Measurements from ENCODE around the gene CRYBG1. TPM values are rescaled to one million over a fixed set of nuclear protein-coding genes. Genes with fewer than 3 reads are reported as not detected.

CRYBG1 gene
- total RNA-seq, 1 experiment from 2014 or later, result 10.7 TPM

- no peak overlapping the region for H3K4me3 ChIP-seq (replicated peaks in 1 of 2; ENCODE audit: low read depth in 1 of 2, low read length in 2 of 2)
- POLR2A ChIA-PET, result no interaction called here
These were observed 134.5 kb downstream of the CRYBG1 start for GRCh38 chr6:106495014-106495413.

GRCh38 chr6:106496823-106497222 lies 136.3 kb downstream of the CRYBG1 start:
- Histone ChIP-seq H3K9me3 (ENCODE audit: control insufficient read depth in 1 of 2, insufficient read depth in 1 of 2, low read depth in 1 of 2, low read length in 2 of 2) (no peaks in the 10 kb centered on the region), H4K20me1 (ENCODE audit: insufficient read depth) (no peaks in the 10 kb centered on the region), H3K27me3 (ENCODE audit: insufficient read depth, low read length) (no peaks in the 10 kb centered on the region), H3K79me2 (ENCODE audit: insufficient read depth, low read length) (no peaks in the 10 kb centered on the region), H3K4me1 (ENCODE audit: control insufficient read depth in 1 of 2, insufficient read depth in 2 of 2, low read length in 2 of 2) (no peaks in the 10 kb centered on the region), H3K27ac (ENCODE audit: low read depth, low read length) (no peak overlapping the region), H2AFZ (ENCODE audit: low read depth, low read length, poor library complexity, severe bottlenecking) (no peak overlapping the region), H3K9ac (ENCODE audit: low read length) (no peak overlapping the region), H3K36me3 (ENCODE audit: control insufficient read depth in 1 of 2, insufficient read depth in 2 of 2, low read length in 2 of 2) (no peaks in the 10 kb centered on the region), H3K9me2 (ENCODE audit: insufficient read depth) (no peaks in the 10 kb centered on the region), H3K4me3 (replicated peaks in 1 of 2; ENCODE audit: low read depth in 1 of 2, low read length in 2 of 2) (no peak overlapping the region), H3K4me2 (ENCODE audit: low read length) (no peak overlapping the region)
- no peak for ATAC-seq
- no peak for DNase-seq (ENCODE audit: low read depth, low spot score)
- TF ChIP-seq POLR2AphosphoS5 (IDR thresholded peaks at IDR 0.05; ENCODE audit: low read depth, low read length) (no peak), SIN3A (IDR thresholded peaks at IDR 0.05; ENCODE audit: low read depth) (no peak), ZBTB33 (IDR thresholded peaks at IDR 0.05; ENCODE audit: extremely low read depth, insufficient replicate concordance, low read length) (no peak), ELF1 (IDR thresholded peaks at IDR 0.05; ENCODE audit: borderline replicate concordance, low read depth) (no peak), ZNF274 (IDR thresholded peaks at IDR 0.05; ENCODE audit: low read depth, low read length) (no peak), JUND (IDR thresholded peaks at IDR 0.05) (no peak), SP1 (IDR thresholded peaks at IDR 0.05; ENCODE audit: low read depth) (no peak), FOSL1 (IDR thresholded peaks at IDR 0.05; ENCODE audit: low read depth) (no peak), CEBPB (IDR thresholded peaks at IDR 0.05; ENCODE audit: low read depth) (no peak), MAX (IDR thresholded peaks at IDR 0.05) (no peak), REST (IDR thresholded peaks at IDR 0.05; ENCODE audit: low read depth) (no peak), EGR1 (IDR thresholded peaks at IDR 0.05; ENCODE audit: low read depth) (no peak)
- ChIA-PET CTCF (no interaction called here), POLR2A (no interaction called here), RAD21 (ENCODE audit: low non-redundant PET in 1 of 2, low total read pairs in 2 of 2, uncharacterized antibody in 2 of 2, unreplicated experiment in 2 of 2) (no interaction called here)
- intact Hi-C loops (cut with micrococcal nuclease), result no loop called here
- BruUV-seq (replicated peaks), result no TSS peak

More at GRCh38 chr6:106495014-106495413, 134.5 kb downstream of the CRYBG1 start:
- Histone ChIP-seq H3K27me3 (ENCODE audit: insufficient read depth, low read length) (no peaks in the 10 kb centered on the region), H4K20me1 (ENCODE audit: insufficient read depth) (no peaks in the 10 kb centered on the region), H3K4me2 (ENCODE audit: low read length) (no peak overlapping the region), H3K9me2 (ENCODE audit: insufficient read depth) (no peaks in the 10 kb centered on the region), H3K4me1 (ENCODE audit: control insufficient read depth in 1 of 2, insufficient read depth in 2 of 2, low read length in 2 of 2) (peaks cover 0 to 7% of the 10 kb centered on the region in 2 experiments; a peak in 2 of 4 replicates), H3K9ac (ENCODE audit: low read length) (no peak overlapping the region), H2AFZ (ENCODE audit: low read depth, low read length, poor library complexity, severe bottlenecking) (no peak overlapping the region), H3K9me3 (ENCODE audit: control insufficient read depth in 1 of 2, insufficient read depth in 1 of 2, low read depth in 1 of 2, low read length in 2 of 2) (no peaks in the 10 kb centered on the region), H3K79me2 (ENCODE audit: insufficient read depth, low read length) (no peaks in the 10 kb centered on the region), H3K36me3 (ENCODE audit: control insufficient read depth in 1 of 2, insufficient read depth in 2 of 2, low read length in 2 of 2) (no peaks in the 10 kb centered on the region), H3K27ac (ENCODE audit: low read depth, low read length) (no peak overlapping the region)
- RAD21 ChIA-PET (ENCODE audit: low non-redundant PET in 1 of 2, low total read pairs in 2 of 2, uncharacterized antibody in 2 of 2, unreplicated experiment in 2 of 2), result no interaction called here
- no TSS peak for BruUV-seq (replicated peaks)
- CTCF ChIA-PET, result no interaction called here
- no peak for ATAC-seq
- DNase-seq (ENCODE audit: low read depth, low spot score), result no peak
- intact Hi-C loops (cut with micrococcal nuclease), result no loop called here
- TF ChIP-seq SIN3A (IDR thresholded peaks at IDR 0.05; ENCODE audit: low read depth), result no peak
- TF ChIP-seq CEBPB (IDR thresholded peaks at IDR 0.05; ENCODE audit: low read depth), result no peak
- TF ChIP-seq JUND (IDR thresholded peaks at IDR 0.05), result no peak
- no peak for TF ChIP-seq EZH2phosphoT487 (IDR thresholded peaks at IDR 0.05; ENCODE audit: borderline replicate concordance)

Data from HCT116 (cell line).